KBM-7 (cell line): Measurements from ENCODE around the gene TRDMT1.
"Not testable (repeated sequence)": the region's sequence is repeated elsewhere in the genome, so short reads cannot be mapped to it uniquely, and the experiment has no call there.

Experiments
- DNase-seq: peaks from one replicate; pipeline ENCODE4 v3.0.0-alpha.2; 2015
- in situ Hi-C: fragments of 300-500 bp; cut with MboI; formaldehyde crosslinking; loops from 2 replicates; pipeline ENCODE4 v1.14.3; 2020; ENCODE audit warnings: low sequenced_read_pairs, low pct_unique_long_range_greater_than_20kb, mixed read lengths

TRDMT1 gene

GRCh38 chr10:17122052-17122451, 79.4 kb downstream of the TRDMT1 start:
- no peak for DNase-seq
- in situ Hi-C loops: no loop called here

GRCh38 chr10:17120694-17121093, 80.8 kb downstream of the TRDMT1 start:
- DNase-seq: no peak
- in situ Hi-C loops: no loop called here

GRCh38 chr10:17119845-17120244, 81.6 kb downstream of the TRDMT1 start:
- in situ Hi-C loops: no loop called here
- no peak for DNase-seq

GRCh38 chr10:17116193-17116592, 85.3 kb downstream of the TRDMT1 start:
- in situ Hi-C loops: no loop called here
- no peak for DNase-seq

- DNase-seq: no peak
- in situ Hi-C loops: no loop called here
These were observed 85.8 kb downstream of the TRDMT1 start for GRCh38 chr10:17115683-17116082.

- in situ Hi-C loops, DNase-seq: not testable (repeated sequence)
These were observed 86.5 kb downstream of the TRDMT1 start for GRCh38 chr10:17114878-17115444.

- in situ Hi-C loops: no loop called here
- no peak for DNase-seq
These were observed 87.5 kb downstream of the TRDMT1 start for GRCh38 chr10:17113889-17114540.

- in situ Hi-C loops: no loop called here
- DNase-seq: no peak
These were observed 88.1 kb downstream of the TRDMT1 start for GRCh38 chr10:17113346-17113745.

- in situ Hi-C loops: no loop called here
- no peak for DNase-seq
These were observed 88.9 kb downstream of the TRDMT1 start for GRCh38 chr10:17112566-17112965.

- DNase-seq: no peak
- in situ Hi-C loops: no loop called here
These were observed 91.8 kb downstream of the TRDMT1 start for GRCh38 chr10:17109475-17110207.

- no peak for DNase-seq
- in situ Hi-C loops: no loop called here
These were observed 92.4 kb downstream of the TRDMT1 start for GRCh38 chr10:17109046-17109445.

- in situ Hi-C loops: no loop called here
- no peak for DNase-seq
These were observed 94.5 kb downstream of the TRDMT1 start for GRCh38 chr10:17106991-17107390.

GRCh38 chr10:17101910-17102266, 99.6 kb downstream of the TRDMT1 start:
- in situ Hi-C loops: no loop called here
- DNase-seq: no peak

GRCh38 chr10:17101257-17101909, 100.1 kb downstream of the TRDMT1 start:
- DNase-seq: no peak
- in situ Hi-C loops: no loop called here

GRCh38 chr10:17100586-17100985, 100.9 kb downstream of the TRDMT1 start:
- in situ Hi-C loops: no loop called here

GRCh38 chr10:17098012-17098411, 103.5 kb downstream of the TRDMT1 start:
- in situ Hi-C loops: no loop called here
- DNase-seq: no peak

More at GRCh38 chr10:17100586-17100985, 100.9 kb downstream of the TRDMT1 start:
- DNase-seq: no peak
